Measurements from ENCODE around the gene NADK. TPM values are rescaled to one million over a fixed set of nuclear protein-coding genes. Genes with fewer than 3 reads are reported as not detected.
A peak's percentile ranks its signal among the peaks of the same experiment; 100 is the strongest.

The NADK gene
- total RNA-seq, 1 donor from 2014 or later = 104 TPM

- no peaks in the 10 kb centered on the region for H3K27me3 ChIP-seq
- intact Hi-C loops (cut with DNase I) = no loop called here
- no peaks in the 10 kb centered on the region for H3K4me1 ChIP-seq
- no peak for DNase-seq (ENCODE audit: low spot score in 2 of 2)
- no peak for TF ChIP-seq CTCF (IDR thresholded peaks at IDR 0.05)
- H3K4me3 ChIP-seq = no peak overlapping the region
- no peaks in the 10 kb centered on the region for H3K9me3 ChIP-seq
- H3K36me3 ChIP-seq = peaks cover 87 to 94% of the 10 kb centered on the region in 2 donors
- peak overlapping the region in 1 of 2 donors; percentile 7 for H3K27ac ChIP-seq
Measured at GRCh38 chr1:1793481-1794244, 15.4 kb upstream of the NADK start.

- Histone ChIP-seq H3K27me3 (no peaks in the 10 kb centered on the region), H3K9me3 (no peaks in the 10 kb centered on the region), H3K36me3 (peaks cover 85 to 92% of the 10 kb centered on the region in 2 donors), H3K4me1 (peaks cover 0 to 4% of the 10 kb centered on the region in 2 donors), H3K4me3 (no peak overlapping the region), H3K27ac (peak overlapping the region in 1 of 2 donors; percentile 55)
- no peak for DNase-seq (ENCODE audit: low spot score in 2 of 2)
- intact Hi-C loops (cut with DNase I) = no loop called here
- TF ChIP-seq CTCF (IDR thresholded peaks at IDR 0.05) = peak in 1 of 3 experiments; percentile 7
Measured at GRCh38 chr1:1788646-1789431, 10.6 kb upstream of the NADK start.

- TF ChIP-seq CTCF (IDR thresholded peaks at IDR 0.05) = no peak
- no peak for DNase-seq (ENCODE audit: low spot score in 2 of 2)
- Histone ChIP-seq H3K9me3 (no peaks in the 10 kb centered on the region), H3K27ac (peak overlapping the region in 1 of 2 donors; percentile 55), H3K36me3 (peaks cover 81 to 85% of the 10 kb centered on the region in 2 donors), H3K4me3 (no peak overlapping the region), H3K4me1 (peaks cover 4 to 9% of the 10 kb centered on the region in 2 donors), H3K27me3 (no peaks in the 10 kb centered on the region)
- intact Hi-C loops (cut with DNase I) = no loop called here
Measured at GRCh38 chr1:1788136-1788535, 9.9 kb upstream of the NADK start.

GRCh38 chr1:1786836-1787605 lies 8.8 kb upstream of the NADK start:
- Histone ChIP-seq H3K9me3 (no peaks in the 10 kb centered on the region), H3K27me3 (no peaks in the 10 kb centered on the region), H3K4me1 (peaks cover 9 to 19% of the 10 kb centered on the region in 2 donors), H3K36me3 (peaks cover 71 to 75% of the 10 kb centered on the region in 2 donors), H3K4me3 (no peak overlapping the region), H3K27ac (no peak overlapping the region)
- no peak for TF ChIP-seq CTCF (IDR thresholded peaks at IDR 0.05)
- no peak for DNase-seq (ENCODE audit: low spot score in 2 of 2)
- intact Hi-C loops (cut with DNase I) = no loop called here

GRCh38 chr1:1785666-1786065 lies 7.4 kb upstream of the NADK start:
- intact Hi-C loops (cut with DNase I) = no loop called here
- no peak overlapping the region for H3K4me3 ChIP-seq
- H3K27me3 ChIP-seq = no peaks in the 10 kb centered on the region
- peaks cover 58 to 61% of the 10 kb centered on the region in 2 donors for H3K36me3 ChIP-seq
- no peak overlapping the region for H3K27ac ChIP-seq
- no peak for DNase-seq (ENCODE audit: low spot score in 2 of 2)
- H3K4me1 ChIP-seq = peaks cover 12 to 33% of the 10 kb centered on the region in 2 donors
- H3K9me3 ChIP-seq = no peaks in the 10 kb centered on the region
- TF ChIP-seq CTCF (IDR thresholded peaks at IDR 0.05) = no peak
